Mammary epithelial cell (primary cell): ENCODE results near the gene GABPA.

ENCODE experiments used
- CTCF ChIP-seq, 2 donors: IDR thresholded peaks in 1 of 2; conservative IDR thresholded peaks in 1 of 2; 2 replicates each; pipeline ENCODE4 v1.5.1; 2011 to 2012; ENCODE audit warnings: inconsistent platforms in 2 of 2, low read length in 2 of 2, mild to moderate bottlenecking in 2 of 2, control low read depth in 1 of 2, low read depth in 1 of 2; ENCODE audit not compliant: insufficient read depth in 1 of 2; ENCODE audit errors: extremely low read depth in 1 of 2
- EZH2 ChIP-seq: IDR thresholded peaks from 2 replicates; pipeline ENCODE4 v1.6.1; 2012; ENCODE audit warnings: low read length, inconsistent platforms, borderline replicate concordance

GRCh38 chr21:25788677-25789076 is 53.9 kb downstream of the GABPA start:
- no peak for TF ChIP-seq CTCF (conservative IDR thresholded peaks at IDR 0.05 in 1 of 2, IDR thresholded peaks at IDR 0.05 in 1 of 2; ENCODE audit: extremely low read depth in 1 of 2, insufficient read depth in 1 of 2, low read depth in 1 of 2, low read length in 2 of 2)
- TF ChIP-seq EZH2 = no peak
